ENCODE measurements around the gene ARF3. TPM values are rescaled to one million over a fixed set of nuclear protein-coding genes. Genes with fewer than 3 reads are reported as not detected.

ARF3 gene
- polyA plus RNA-seq, 2 of the 4 experiments (the other 2 are of a cell fraction) = 138 to 287 TPM

- no peak overlapping the region for H3K27ac ChIP-seq
- DNase-seq (ENCODE audit: low read depth in 1 of 2, low spot score in 1 of 2) (no peak), FAIRE-seq (no peak), ATAC-seq (no peak)
- CTCF ChIA-PET = interaction anchor here (0.6 to 77.5 kb wide), 8 partner anchors 7 to 172 kb away, joined by 3 to 2584 read pairs (median 10); partner anchors contain the start of genes ARF3, DDN, DDX23 and FKBP11
- peaks cover 5% of the 10 kb centered on the region; the same call in 1 of the 3 replicates for H3K4me1 ChIP-seq
- no peaks in the 10 kb centered on the region for H3K9me3 ChIP-seq
- POLR2A ChIA-PET = interaction anchor here (1.4 kb wide), 1 partner anchor 14 kb away, joined by 3 read pairs; no protein-coding TSS in a partner anchor
- 85% methylated on average over 13 of the region's 23 CpGs for WGBS (ENCODE audit: missing lambda C conversion rate)
- H3K4me2 ChIP-seq = no peak overlapping the region
- TF ChIP-seq, protein P1, sequence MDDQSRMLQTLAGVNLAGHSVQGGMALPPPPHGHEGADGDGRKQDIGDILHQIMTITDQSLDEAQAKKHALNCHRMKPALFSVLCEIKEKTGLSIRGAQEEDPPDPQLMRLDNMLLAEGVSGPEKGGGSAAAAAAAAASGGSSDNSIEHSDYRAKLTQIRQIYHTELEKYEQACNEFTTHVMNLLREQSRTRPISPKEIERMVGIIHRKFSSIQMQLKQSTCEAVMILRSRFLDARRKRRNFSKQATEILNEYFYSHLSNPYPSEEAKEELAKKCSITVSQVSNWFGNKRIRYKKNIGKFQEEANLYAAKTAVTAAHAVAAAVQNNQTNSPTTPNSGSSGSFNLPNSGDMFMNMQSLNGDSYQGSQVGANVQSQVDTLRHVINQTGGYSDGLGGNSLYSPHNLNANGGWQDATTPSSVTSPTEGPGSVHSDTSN (IDR thresholded peaks at IDR 0.05) = no peak
- no peak for TF ChIP-seq NR3C1 (IDR thresholded peaks at IDR 0.05)
- TF ChIP-seq, protein P2, sequence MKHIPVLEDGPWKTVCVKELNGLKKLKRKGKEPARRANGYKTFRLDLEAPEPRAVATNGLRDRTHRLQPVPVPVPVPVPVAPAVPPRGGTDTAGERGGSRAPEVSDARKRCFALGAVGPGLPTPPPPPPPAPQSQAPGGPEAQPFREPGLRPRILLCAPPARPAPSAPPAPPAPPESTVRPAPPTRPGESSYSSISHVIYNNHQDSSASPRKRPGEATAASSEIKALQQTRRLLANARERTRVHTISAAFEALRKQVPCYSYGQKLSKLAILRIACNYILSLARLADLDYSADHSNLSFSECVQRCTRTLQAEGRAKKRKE (CRISPR knock-in tag; IDR thresholded peaks at IDR 0.05; ENCODE audit: low read depth) = no peak
- no peak for TF ChIP-seq SREBF2 (IDR thresholded peaks at IDR 0.05)
- no peak overlapping the region for H3K4me3 ChIP-seq
Measured at GRCh38 chr12:48986720-48987291, 29.5 kb upstream of the ARF3 start.

GRCh38 chr12:48985901-48986300 lies 28.6 kb upstream of the ARF3 start:
- no peak for FAIRE-seq
- no peak for DNase-seq (ENCODE audit: low read depth in 1 of 2, low spot score in 1 of 2)
- Histone ChIP-seq H3K4me1 (peaks cover 12% of the 10 kb centered on the region; the same call in 1 of the 3 replicates), H3K9me3 (no peaks in the 10 kb centered on the region), H3K4me3 (no peak overlapping the region), H3K4me2 (no peak overlapping the region), H3K27ac (no peak overlapping the region)
- ATAC-seq = no peak
- POLR2A ChIA-PET = no interaction called here
- WGBS (ENCODE audit: missing lambda C conversion rate) = 87% methylated on average over 2 of the region's 2 CpGs
- CTCF ChIA-PET = interaction anchor here (0.6 to 77.5 kb wide), 6 partner anchors 6 to 171 kb away, joined by 3 to 2584 read pairs (median 4); partner anchors contain the start of genes ARF3, DDN, FKBP11 and PRKAG1
- TF ChIP-seq, protein P2 (CRISPR knock-in tag; IDR thresholded peaks at IDR 0.05; ENCODE audit: low read depth) = no peak
- TF ChIP-seq GATA3 (IDR thresholded peaks at IDR 0.05; ENCODE audit: borderline replicate concordance) (no peak), POLR2AphosphoS2 (conservative IDR thresholded peaks at IDR 0.05; ENCODE audit: low read length) (no peak), RFX5 (IDR thresholded peaks at IDR 0.05) (no peak), ZSCAN20 (CRISPR knock-in tag; IDR thresholded peaks at IDR 0.05) (no peak), NR3C1 (IDR thresholded peaks at IDR 0.05) (no peak)
- TF ChIP-seq, protein P3, sequence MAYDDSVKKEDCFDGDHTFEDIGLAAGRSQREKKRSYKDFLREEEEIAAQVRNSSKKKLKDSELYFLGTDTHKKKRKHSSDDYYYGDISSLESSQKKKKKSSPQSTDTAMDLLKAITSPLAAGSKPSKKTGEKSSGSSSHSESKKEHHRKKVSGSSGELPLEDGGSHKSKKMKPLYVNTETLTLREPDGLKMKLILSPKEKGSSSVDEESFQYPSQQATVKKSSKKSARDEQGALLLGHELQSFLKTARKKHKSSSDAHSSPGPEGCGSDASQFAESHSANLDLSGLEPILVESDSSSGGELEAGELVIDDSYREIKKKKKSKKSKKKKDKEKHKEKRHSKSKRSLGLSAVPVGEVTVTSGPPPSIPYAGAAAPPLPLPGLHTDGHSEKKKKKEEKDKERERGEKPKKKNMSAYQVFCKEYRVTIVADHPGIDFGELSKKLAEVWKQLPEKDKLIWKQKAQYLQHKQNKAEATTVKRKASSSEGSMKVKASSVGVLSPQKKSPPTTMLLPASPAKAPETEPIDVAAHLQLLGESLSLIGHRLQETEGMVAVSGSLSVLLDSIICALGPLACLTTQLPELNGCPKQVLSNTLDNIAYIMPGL (CRISPR knock-in tag; IDR thresholded peaks at IDR 0.05; ENCODE audit: borderline replicate concordance) = no peak

DNA sequence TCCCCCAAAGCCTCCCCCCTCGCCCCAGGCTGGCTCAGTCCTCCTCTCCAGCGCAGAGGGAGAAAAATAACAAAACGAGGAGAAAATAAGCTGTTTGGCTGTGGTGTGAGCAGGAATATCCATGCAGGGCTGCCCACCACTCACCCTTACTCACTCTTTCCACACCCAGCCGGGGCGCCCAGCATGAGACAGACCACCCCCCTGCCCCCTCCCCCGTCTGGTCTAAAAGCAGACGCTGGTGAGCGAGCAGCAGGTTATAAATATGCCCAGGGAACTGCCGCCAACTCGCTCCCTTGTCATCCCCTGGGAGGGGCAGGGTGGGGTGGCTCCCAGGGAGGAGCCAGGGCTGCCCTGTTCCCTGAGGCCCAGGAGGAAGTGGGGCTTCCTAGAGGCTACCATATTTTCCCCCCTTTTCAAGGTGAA lies 28.2 kb upstream of the ARF3 start:
- Histone ChIP-seq H3K4me1 (peaks cover 14% of the 10 kb centered on the region; the same call in 1 of the 3 replicates), H3K9me3 (no peaks in the 10 kb centered on the region), H3K27ac (no peak overlapping the region), H3K4me2 (no peak overlapping the region), H3K4me3 (no peak overlapping the region)
- WGBS (ENCODE audit: missing lambda C conversion rate) = 37% methylated on average over 10 of the region's 10 CpGs
- no peak for TF ChIP-seq POLR2A (IDR thresholded peaks at IDR 0.05; ENCODE audit: low read length)
- no peak for TF ChIP-seq CBX8 (IDR thresholded peaks at IDR 0.05)
- no peak for TF ChIP-seq ZNF302 (CRISPR knock-in tag; IDR thresholded peaks at IDR 0.05)
- TF ChIP-seq, protein P1 (IDR thresholded peaks at IDR 0.05) = no peak
- no peak for TF ChIP-seq FOSL2 (IDR thresholded peaks at IDR 0.05)
- no peak for TF ChIP-seq FOSL2 (CRISPR knock-in tag; IDR thresholded peaks at IDR 0.05)
- TF ChIP-seq CHD2 (IDR thresholded peaks at IDR 0.05; ENCODE audit: low read length, partially characterized antibody) = no peak
- no peak for TF ChIP-seq HDAC2 (IDR thresholded peaks at IDR 0.05)
- TF ChIP-seq KDM1A (IDR thresholded peaks at IDR 0.05; ENCODE audit: low read depth) = no peak
- no peak for TF ChIP-seq NR3C1 (IDR thresholded peaks at IDR 0.05)
- TF ChIP-seq SMC3 (IDR thresholded peaks at IDR 0.05) = no peak
- TF ChIP-seq ZSCAN20 (CRISPR knock-in tag; IDR thresholded peaks at IDR 0.05) = no peak
- TF ChIP-seq, protein P4, sequence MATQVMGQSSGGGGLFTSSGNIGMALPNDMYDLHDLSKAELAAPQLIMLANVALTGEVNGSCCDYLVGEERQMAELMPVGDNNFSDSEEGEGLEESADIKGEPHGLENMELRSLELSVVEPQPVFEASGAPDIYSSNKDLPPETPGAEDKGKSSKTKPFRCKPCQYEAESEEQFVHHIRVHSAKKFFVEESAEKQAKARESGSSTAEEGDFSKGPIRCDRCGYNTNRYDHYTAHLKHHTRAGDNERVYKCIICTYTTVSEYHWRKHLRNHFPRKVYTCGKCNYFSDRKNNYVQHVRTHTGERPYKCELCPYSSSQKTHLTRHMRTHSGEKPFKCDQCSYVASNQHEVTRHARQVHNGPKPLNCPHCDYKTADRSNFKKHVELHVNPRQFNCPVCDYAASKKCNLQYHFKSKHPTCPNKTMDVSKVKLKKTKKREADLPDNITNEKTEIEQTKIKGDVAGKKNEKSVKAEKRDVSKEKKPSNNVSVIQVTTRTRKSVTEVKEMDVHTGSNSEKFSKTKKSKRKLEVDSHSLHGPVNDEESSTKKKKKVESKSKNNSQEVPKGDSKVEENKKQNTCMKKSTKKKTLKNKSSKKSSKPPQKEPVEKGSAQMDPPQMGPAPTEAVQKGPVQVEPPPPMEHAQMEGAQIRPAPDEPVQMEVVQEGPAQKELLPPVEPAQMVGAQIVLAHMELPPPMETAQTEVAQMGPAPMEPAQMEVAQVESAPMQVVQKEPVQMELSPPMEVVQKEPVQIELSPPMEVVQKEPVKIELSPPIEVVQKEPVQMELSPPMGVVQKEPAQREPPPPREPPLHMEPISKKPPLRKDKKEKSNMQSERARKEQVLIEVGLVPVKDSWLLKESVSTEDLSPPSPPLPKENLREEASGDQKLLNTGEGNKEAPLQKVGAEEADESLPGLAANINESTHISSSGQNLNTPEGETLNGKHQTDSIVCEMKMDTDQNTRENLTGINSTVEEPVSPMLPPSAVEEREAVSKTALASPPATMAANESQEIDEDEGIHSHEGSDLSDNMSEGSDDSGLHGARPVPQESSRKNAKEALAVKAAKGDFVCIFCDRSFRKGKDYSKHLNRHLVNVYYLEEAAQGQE (IDR thresholded peaks at IDR 0.05) = no peak
- TF ChIP-seq RCOR1 (IDR thresholded peaks at IDR 0.05; ENCODE audit: low read depth, low read length) = no peak
- TF ChIP-seq CEBPB (IDR thresholded peaks at IDR 0.05) = no peak
- no peak for TF ChIP-seq RNF2 (IDR thresholded peaks at IDR 0.05; ENCODE audit: borderline replicate concordance, low read depth)
- TF ChIP-seq BHLHE40 (IDR thresholded peaks at IDR 0.05; ENCODE audit: low read depth, low read length) = no peak
- ChIA-PET POLR2A (no interaction called here), CTCF (interaction anchor here (1.3 to 77.5 kb wide), 3 partner anchors 6 to 171 kb away, joined by 4 to 2584 read pairs (median 2584); partner anchors contain the start of genes ARF3, DDN, FKBP11 and PRKAG1)
- FAIRE-seq (no peak), ATAC-seq (no peak), DNase-seq (ENCODE audit: low read depth in 1 of 2, low spot score in 1 of 2) (no peak)
